Myocyte (in vitro differentiated cells): ENCODE data around the gene APP. TPM values are rescaled to one million over a fixed set of nuclear protein-coding genes. Genes with fewer than 3 reads are reported as not detected.
"Not testable (repeated sequence)": the region's sequence is repeated elsewhere in the genome, so short reads cannot be mapped to it uniquely, and the experiment has no call there.

Source experiments
- DNase-seq: peaks from one replicate; pipeline ENCODE4 v3.0.0-alpha.2; 2012; ENCODE audit warnings: low read depth
- total RNA-seq: library from RNA; depleted of rRNA; stranded (reverse); fragments of >200 nt; gene quantifications from 2 replicates; pipeline ENCODE4 v1.2.3, GENCODE V29; 2014

Gene APP
- total RNA-seq, 1 donor from 2014 or later: 576 TPM

GRCh38 chr21:26099610-26100219 lies 70.9 kb downstream of the APP start:
- DNase-seq: no peak

- no peak for DNase-seq
These were observed 71.7 kb downstream of the APP start for GRCh38 chr21:26098772-26099397.

- DNase-seq: no peak
These were observed 73.1 kb downstream of the APP start for GRCh38 chr21:26097475-26097874.

GRCh38 chr21:26096494-26097371 lies 73.8 kb downstream of the APP start:
- DNase-seq: no peak

- no peak for DNase-seq
These were observed 75.4 kb downstream of the APP start for GRCh38 chr21:26095131-26095530.

GRCh38 chr21:26093122-26093521 lies 77.4 kb downstream of the APP start:
- DNase-seq: peak; percentile 38

GRCh38 chr21:26091480-26092018 lies 79.0 kb downstream of the APP start:
- DNase-seq: no peak

GRCh38 chr21:26089730-26090129 lies 80.8 kb downstream of the APP start:
- DNase-seq: no peak

GRCh38 chr21:26087223-26087918 lies 83.2 kb downstream of the APP start:
- no peak for DNase-seq

GRCh38 chr21:26085882-26086281 lies 84.7 kb downstream of the APP start:
- no peak for DNase-seq

GRCh38 chr21:26085127-26085526 lies 85.4 kb downstream of the APP start:
- DNase-seq: no peak

- no peak for DNase-seq
These were observed 88.0 kb downstream of the APP start for GRCh38 chr21:26082549-26082948.

GRCh38 chr21:26081175-26081760 lies 89.3 kb downstream of the APP start:
- not testable (repeated sequence) for DNase-seq

GRCh38 chr21:26080211-26080610 lies 90.4 kb downstream of the APP start:
- DNase-seq: no peak

GRCh38 chr21:26079366-26079765 lies 91.2 kb downstream of the APP start:
- peak; percentile 44 for DNase-seq

GRCh38 chr21:26077521-26077920 lies 93.0 kb downstream of the APP start:
- DNase-seq: peak; percentile 80

- DNase-seq: peak; percentile 70
These were observed 97.6 kb downstream of the APP start for GRCh38 chr21:26072666-26073615.

- no peak for DNase-seq
These were observed 99.6 kb downstream of the APP start for GRCh38 chr21:26070822-26071425.

- no peak for DNase-seq
These were observed 100.4 kb downstream of the APP start for GRCh38 chr21:26070121-26070520.
